GM18507 (cell line): ENCODE data around the gene INTS15.
A peak's percentile ranks its signal among the peaks of the same experiment; 100 is the strongest.
"Not testable (repeated sequence)": the region's sequence is repeated elsewhere in the genome, so short reads cannot be mapped to it uniquely, and the experiment has no call there.

Source experiments
- DNase-seq: peaks from one replicate; pipeline ENCODE4 v3.0.0; 2011; ENCODE audit warnings: low read depth; ENCODE audit not compliant: insufficient read length; ENCODE audit errors: extremely low spot score
- FAIRE-seq: peaks from 2 replicates; lab custom pipeline; 2011; peaks lifted over from hg19 to GRCh38; lab: Jason Lieb, UNC

Gene INTS15

DNA sequence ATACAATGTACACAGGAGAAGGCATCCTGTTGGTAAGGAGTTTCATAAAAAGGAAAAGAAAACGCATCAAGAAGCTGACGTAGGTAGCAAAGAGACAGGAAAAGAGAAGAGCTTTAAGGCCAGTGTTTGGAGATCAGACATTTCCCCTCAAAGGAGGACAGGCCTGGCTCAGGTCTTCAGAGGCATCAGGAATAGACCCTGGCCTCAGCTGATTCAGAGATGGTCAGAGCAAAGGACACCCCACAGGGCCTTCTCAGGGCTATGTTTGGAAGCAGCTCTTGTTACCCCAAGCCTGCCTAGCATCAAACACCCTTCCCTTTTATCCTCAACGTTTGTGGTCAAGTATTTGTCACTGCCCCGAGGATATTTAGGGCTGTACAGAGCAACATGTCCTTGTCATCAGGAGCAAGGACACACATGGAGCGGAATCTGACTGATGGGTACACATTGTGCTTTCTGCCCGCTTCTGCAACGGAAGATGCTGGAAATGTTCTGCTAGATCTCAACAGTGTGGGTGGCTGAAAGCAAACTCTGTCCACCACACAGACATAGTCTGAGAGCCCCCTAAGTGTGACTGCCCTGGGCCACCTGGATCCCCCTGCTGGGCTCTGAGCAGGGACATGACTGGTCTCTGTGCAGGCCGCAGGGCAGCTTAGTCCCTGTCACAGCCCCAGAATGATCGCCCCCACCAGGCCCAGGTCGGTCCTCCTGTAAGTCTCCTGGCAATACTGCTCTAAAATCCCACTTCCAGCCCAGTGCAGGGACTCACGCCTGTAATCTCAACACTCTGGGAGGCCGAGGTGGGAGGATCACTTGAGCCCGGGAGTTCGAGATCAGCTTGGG is 13.6 kb upstream of the INTS15 start:
- no peak for DNase-seq
- FAIRE-seq: no peak

DNA sequence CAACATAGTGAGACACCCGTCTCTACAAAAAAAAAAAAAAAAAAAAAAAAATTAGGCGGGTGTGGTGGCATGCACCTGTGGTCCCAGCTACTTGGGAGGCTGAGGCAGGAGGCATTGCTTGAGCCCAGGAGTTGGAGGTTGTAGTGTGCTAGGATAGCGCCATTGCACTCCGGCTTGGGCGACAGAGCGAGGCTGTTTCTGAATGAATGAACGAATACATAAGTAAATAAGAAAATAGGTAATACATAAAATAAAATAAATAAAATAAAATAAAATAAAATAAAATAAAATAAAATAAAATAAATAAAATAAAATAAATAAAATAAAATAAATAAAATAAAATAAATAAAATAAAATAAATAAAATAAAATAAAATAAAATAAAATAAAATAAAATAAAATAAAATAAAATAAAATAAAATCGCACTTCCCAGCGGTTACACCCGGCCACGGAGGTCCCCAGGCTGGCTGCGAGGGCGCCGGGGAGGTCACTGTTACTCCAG is 12.9 kb upstream of the INTS15 start:
- FAIRE-seq, DNase-seq: not testable (repeated sequence)

DNA sequence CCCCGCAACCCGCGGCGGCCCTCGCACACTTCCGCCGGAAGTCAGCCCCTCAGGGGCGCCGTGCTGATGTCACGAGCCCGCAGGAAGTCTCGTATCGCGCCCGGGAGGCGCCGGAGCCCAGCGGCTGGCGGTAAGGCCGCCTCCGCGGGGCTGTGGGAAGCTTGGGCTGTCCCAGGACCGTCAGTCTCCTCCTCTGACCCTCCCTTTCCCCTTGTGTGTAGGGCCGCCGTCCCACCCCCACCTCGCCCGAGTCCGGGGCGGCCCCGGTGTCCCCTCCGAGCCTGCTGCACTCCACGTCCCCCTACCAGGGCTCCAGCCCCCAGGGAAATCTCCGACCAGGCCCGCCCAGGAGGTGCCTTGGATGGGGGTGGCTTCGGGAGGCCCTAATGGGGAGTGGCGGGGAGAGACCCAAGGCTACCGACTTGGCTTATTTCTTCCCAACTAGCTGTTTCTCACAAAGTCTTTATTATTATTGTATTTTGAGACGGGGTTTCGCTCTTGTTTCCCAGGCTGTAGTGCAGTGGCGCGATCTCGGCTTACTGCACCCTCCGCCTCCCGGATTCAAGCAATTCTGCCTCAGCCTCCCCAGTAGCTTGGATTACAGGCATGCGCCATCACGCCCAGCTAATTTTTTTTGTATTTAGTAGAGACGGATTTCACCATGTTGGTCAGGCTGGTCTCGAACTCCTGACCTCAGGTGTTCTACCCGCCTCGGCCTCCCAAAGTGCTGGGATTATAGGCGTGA is 12.3 kb upstream of the INTS15 start, which contains the start of gene ZDHHC4:
ZDHHC4 (plus strand) TSS at position 86 of the 745 bp plus-strand sequence. CDS start 3,108 bp downstream, outside the sequence.
- DNase-seq (peak; percentile 99), FAIRE-seq (peak; percentile 92)

DNA sequence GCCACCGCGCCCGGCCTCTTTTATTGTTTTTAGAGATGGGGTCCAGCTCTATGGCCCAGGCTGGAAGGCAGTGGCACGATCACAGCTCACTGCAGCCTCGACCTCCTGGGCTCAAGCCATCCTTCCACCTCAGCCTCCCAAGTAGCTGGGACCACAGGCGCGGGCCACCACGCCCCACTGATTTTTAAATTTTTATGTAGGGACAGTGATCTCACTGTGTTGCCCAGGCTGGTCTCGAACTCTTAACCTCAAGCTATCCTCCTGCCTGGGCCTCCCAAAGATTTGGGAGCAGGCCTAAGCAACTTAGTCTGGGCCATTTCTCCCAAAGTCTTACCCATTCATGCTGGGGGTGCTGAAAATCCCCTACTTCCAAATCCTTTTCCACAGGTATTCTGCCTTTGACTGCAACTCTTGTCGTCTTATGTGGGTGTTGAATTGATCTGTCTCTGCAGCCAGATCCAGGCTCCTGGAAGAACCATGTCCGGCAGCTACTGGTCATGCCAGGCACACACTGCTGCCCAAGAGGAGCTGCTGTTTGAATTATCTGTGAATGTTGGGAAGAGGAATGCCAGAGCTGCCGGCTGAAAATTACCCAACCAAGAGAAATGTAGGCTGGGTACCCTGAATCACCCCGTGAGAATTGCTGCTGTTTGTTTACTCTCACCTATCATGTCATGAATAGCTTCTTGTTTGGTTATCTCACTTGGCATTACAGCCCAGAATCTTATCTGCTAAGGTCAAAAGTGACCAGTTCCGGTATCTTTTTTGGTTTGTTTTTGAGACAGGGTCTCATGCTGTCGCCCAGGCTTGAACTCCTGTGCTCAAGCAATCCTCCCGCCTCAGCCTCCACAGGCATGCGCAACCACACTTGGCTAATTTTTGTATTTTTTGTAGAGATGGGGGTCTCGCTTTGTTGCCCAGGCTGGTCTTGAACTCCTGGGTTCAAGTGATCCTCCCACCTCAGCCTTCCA is 11.4 kb upstream of the INTS15 start:
- no peak for FAIRE-seq
- DNase-seq: no peak

DNA sequence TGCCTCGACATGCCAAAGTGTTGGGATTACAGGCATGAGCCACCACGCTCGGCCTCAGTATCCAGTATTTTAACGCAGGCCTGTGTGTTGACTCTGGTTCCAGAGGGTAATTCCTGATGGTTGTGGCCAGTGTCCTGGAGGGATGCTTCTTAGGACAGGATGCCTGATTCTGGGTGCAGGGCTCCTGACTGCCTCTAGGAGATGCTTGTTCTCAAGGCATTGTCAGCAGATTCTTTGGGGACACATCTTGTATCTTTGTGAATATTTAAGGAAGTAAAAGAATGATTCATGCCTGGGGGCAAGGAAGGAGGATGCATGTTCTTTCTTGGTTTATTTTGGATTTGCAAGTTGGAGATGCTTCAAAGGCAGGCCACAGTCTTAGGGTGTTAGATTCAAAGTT is 10.4 kb upstream of the INTS15 start:
- FAIRE-seq: no peak
- no peak for DNase-seq

DNA sequence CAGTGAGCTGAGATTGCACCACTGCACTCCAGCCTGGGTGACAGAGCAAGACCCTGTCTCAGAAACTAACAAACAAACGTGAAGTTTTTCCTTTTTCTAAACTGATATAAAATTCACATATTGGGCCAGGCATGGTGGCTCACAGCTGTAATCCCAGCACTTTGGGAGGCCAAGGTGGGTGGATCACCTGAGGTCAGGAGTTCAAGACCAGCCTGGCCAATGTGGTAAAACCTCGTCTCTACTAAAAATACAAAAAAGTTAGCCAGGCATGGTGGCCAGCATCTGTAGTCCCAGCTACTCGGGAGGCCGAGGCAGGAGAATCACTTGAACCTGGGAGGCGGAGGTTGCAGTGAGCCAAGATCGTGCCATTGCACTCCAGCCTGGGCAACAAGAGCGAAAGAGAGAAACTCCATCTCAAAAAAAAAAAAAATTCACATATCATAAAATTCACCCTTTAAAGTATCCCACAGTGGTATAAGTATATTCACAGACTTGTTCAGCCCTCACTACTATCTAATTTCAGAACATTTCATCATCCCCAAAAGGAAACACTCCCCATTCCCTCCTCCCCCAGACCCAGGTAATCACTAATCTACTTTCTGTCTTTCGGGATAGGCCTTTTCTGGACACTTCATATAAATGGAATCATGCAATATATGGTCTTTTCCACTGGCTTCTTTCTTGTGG is 3.9 kb upstream of the INTS15 start:
- FAIRE-seq, DNase-seq: not testable (repeated sequence)

DNA sequence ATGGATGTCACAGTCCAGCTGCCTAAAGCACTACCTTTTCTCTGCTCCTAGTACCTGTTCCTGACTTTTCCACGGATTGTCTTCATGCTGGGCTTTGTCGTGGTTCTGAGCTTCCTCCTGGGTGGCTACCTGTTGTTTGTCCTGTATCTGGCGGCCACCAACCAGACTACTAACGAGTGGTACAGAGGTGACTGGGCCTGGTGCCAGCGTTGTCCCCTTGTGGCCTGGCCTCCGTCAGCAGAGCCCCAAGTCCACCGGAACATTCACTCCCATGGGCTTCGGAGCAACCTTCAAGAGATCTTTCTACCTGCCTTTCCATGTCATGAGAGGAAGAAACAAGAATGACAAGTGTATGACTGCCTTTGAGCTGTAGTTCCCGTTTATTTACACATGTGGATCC is 1.3 kb upstream of the INTS15 start:
- DNase-seq (no peak), FAIRE-seq (no peak)

DNA sequence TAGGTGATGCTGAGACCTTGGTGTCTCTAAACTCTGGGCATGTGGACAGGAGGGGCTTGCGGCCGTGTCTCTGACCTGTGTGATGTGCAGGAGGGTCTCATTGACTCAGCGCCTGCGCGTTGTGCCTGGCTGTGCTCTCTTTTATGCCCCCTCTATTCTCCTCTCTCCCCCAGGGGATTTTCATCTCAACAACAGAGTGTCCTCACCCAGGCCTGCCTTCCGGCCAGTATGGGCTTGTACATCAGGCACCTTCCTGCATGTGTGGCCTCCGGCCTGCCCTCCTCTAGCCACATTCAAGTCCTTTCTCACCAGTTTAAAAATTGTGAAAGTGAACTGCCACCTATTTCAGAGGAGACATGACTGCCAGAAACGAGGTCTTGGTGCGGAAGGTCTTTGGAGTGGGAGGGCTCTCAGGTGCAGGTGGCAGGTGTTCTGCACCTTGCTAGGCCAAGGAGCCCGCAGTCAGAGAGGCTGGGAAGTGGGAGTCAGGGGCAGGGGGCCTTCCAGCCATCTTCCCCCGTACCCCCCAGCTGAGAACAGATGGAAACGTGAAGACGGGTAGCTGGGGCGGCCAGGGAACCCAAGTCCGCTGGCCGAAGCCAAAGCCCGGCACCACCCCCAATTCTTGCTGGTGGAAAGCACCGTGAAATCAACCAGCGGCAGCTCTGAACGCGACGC is 531 bp upstream of the INTS15 start:
- no peak for DNase-seq
- no peak for FAIRE-seq

DNA sequence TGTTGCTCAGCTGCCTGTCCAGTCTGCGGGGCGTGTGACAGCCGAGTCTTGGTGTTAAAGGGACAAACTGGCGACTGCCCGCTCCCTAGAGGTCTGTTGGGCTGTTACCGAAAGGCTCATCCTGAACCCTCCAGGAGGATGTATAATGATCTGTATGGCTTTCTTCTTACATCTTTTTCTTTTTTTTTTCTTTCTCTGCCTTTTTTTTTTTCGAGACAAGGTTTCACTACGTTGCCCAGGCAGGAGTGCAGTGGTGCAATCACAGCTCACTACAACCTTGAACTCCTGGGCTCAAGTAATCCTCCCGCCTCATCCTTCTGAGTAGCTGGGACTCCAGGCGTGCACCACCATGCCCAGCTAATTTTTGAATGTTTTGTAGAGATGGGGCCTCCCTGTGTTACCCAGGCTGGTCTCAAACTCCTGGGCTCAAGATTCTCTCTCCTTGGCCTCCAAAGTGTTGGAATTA is 857 bp downstream of the INTS15 start:
- peak; percentile 9 for FAIRE-seq
- DNase-seq: no peak

DNA sequence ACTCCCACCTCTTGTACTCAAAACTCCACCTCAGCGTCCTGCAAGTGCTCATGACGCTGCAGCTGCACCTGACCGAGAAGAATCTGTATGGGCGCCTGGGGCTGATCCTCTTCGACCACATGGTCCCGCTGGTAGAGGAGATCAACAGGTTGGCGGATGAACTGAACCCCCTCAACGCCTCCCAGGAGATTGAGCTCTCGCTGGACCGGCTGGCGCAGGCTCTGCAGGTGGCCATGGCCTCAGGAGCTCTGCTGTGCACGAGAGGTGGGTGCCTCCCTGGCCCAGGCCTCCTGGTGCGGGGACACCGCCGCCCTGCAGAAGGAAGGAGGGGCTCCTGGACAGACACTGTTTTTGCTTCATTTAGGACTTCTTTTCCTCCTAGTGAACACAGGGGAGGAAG is 10.3 kb downstream of the INTS15 start:
- FAIRE-seq (no peak), DNase-seq (no peak)

DNA sequence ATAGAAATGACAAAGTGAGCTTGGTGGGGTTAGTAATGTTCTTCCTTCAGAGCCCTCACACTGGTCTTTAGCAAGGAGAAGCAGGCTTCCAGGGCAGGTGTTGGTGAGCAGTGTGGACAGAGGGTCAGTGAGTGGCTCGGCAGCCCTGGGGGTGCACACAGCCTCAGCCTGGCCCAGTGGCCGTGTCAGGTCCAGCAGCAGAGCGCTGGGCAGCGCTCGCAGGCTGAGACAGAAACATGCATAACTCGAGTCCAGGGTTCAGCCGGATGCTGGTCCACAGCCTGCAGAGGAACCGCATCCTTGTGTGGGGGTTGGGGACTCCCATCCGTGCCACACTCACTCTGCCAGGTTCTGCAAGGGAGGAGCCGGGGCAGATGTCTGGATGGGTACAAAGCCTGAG is 14.6 kb downstream of the INTS15 start:
- DNase-seq: no peak
- FAIRE-seq: no peak

DNA sequence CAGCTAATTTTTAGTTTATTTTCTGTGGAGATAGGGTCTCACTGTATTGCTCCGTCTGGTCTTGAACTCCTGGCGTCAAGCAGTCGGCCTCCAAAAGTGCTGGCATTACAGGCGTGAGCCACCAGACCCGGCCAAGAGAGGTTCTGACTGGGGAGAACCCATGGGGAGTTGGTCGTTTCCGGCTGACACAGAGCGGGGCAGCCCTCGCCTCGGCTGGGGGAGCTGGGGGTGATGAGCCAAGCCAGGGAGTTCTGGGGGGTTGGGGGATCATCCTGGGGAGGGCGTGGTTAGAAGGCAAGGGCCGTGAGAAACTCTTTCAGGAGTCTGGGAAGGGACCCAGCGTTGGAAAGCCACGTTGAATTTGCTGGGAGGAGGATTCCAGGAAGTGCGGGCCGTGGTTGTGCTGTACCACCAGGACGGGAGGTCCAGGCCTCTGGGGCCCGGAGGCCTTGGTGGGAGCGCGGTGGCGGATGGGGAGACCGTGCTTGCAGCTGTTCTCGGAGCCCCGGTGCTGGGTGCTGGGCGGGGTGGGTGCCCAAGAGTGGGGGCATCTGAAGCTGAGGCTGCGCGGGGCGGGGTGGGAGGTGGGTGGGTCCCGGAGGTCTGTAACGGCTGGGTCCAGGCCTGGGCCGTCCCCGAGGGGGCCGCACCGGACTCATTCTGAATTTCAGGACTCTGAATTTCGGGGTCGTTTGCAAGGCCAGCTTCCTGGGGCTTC is 17.2 kb downstream of the INTS15 start:
- no peak for DNase-seq
- no peak for FAIRE-seq

DNA sequence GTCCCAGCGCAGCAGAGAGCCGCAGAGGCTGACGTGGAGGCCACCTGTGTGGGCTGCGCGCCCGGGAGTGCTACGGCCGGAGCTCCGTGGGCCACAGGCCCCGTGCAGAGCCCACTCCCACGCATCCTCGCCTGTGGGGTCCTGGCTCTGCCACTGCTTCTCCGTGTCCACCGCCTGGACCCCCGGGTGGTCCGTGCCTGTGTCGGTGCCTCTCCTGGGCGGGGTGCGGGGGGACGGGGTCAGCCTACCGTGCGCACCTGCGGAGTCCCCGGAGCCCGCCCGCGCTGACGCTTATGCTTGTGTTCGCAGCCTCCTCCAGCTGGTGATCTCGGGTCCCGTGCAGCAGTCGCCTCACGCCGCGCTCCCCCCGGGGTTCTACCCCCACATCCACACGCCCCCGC is 17.8 kb downstream of the INTS15 start:
- DNase-seq (no peak), FAIRE-seq (no peak)

DNA sequence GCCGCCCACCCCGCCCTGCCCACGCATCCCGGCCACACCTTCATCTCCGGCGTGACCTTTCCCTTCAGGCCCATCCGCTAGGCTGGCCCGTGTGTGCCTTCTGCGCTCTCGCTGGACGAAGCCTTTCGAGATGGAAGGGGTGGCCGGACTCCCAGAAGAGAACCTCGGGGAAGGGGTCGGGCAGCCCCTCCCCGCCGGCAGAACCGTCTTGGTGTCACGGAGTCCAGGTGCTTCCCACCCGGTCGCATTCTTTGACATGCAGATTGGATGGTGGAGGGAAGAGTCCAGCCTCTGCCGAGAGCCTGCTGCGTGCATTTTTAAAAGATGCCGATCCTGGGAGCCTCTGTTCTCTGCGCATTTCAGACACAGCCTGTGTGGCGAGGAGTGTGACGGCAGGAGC is 18.3 kb downstream of the INTS15 start:
- FAIRE-seq (no peak), DNase-seq (no peak)

DNA sequence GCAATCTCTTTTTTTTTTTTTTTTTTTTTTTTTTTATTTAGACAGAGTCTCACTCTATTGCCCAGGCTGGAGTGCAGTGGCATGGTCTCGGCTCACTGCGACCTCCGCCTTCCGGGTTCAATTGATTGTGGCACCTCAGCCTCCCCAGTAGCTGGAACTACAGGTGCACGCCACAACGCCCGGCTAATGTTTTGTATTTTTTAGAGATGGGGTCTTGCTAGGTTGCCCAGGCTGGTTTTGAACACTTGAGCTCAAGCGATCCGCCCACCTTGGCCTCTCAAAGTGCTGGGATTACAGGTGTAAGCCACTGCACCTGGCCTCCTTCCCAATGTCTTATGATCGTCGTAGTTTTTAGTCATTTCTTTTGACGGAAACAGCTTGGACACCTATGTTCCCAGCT is 19.0 kb downstream of the INTS15 start:
- no peak for FAIRE-seq
- no peak for DNase-seq

DNA sequence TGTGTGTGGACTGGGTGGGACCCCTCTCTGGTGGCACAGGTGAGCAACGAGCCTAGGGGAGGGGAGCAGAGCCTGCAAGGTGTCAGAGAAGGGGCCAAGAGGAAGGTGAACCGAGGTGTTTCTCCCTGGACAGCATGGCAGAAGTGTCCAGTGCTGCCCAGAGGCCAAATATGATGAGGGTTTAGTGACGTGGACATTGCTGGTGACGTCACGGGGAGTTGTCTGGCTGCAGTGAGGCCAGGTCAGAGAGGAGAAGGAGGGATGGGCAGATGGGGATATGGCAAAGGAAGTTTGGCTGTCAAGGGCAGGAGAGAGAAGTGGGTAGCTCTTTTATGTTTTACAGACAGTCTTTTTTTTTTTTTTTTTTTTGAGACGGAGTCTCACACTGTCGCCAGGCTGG is 23.0 kb downstream of the INTS15 start:
- no peak for DNase-seq
- no peak for FAIRE-seq

DNA sequence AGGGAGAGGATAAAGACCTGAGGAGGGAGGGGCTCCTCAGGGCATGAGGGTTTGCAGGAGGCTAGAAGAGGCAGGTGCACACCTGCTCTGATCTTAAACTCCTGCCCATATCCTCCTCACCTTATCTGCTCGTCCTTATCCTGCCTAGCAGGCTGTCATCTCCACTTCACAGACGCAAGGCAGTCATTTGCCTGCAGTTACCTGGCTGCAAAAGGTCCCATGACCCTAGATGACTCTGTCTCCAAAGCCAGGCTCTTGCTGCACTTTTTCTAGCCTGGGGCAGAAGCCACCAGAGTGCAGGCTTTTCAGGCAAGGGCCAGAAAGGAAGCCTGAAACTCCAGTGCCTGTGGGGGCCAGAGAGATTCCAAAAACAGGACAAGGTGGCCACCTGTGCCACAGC is 23.9 kb downstream of the INTS15 start:
- FAIRE-seq (no peak), DNase-seq (no peak)
